GM12891 (cell line): ENCODE measurements around the gene PRKCB.
A peak's percentile ranks its signal among the peaks of the same experiment; 100 is the strongest.

ENCODE experiments used
- DNase-seq: peaks from one replicate; pipeline ENCODE4 v3.0.0; 2011; ENCODE audit warnings: low spot score; ENCODE audit not compliant: insufficient read length
- FAIRE-seq: peaks from 2 replicates; lab custom pipeline; 2011; peaks lifted over from hg19 to GRCh38; lab: Jason Lieb, UNC
- PAX5 ChIP-seq: IDR thresholded peaks from 2 replicates; pipeline ENCODE4 v1.6.1; 2011; ENCODE audit warnings: low read length, moderate library complexity, mild to moderate bottlenecking; ENCODE audit not compliant: insufficient read depth, severe bottlenecking
- POLR2A ChIP-seq: IDR thresholded peaks from 2 replicates; pipeline ENCODE4 v1.6.1; 2011; ENCODE audit warnings: low read depth, low read length, control low read depth
- POLR2AphosphoS5 ChIP-seq: IDR thresholded peaks from 2 replicates; pipeline ENCODE4 v1.6.1; 2011; ENCODE audit warnings: low read depth, low read length, control low read depth
- POU2F2 ChIP-seq: IDR thresholded peaks from 2 replicates; pipeline ENCODE4 v1.6.1; 2011; ENCODE audit warnings: low read depth, mild to moderate bottlenecking, control low read depth, low read length, moderate library complexity
- SPI1 ChIP-seq: IDR thresholded peaks from 2 replicates; pipeline ENCODE4 v1.6.1; 2011; ENCODE audit warnings: low read depth, low read length, control low read depth
- TAF1 ChIP-seq: IDR thresholded peaks from 2 replicates; pipeline ENCODE4 v1.6.1; 2011; ENCODE audit warnings: low read depth, low read length, control low read depth

Gene PRKCB

DNA sequence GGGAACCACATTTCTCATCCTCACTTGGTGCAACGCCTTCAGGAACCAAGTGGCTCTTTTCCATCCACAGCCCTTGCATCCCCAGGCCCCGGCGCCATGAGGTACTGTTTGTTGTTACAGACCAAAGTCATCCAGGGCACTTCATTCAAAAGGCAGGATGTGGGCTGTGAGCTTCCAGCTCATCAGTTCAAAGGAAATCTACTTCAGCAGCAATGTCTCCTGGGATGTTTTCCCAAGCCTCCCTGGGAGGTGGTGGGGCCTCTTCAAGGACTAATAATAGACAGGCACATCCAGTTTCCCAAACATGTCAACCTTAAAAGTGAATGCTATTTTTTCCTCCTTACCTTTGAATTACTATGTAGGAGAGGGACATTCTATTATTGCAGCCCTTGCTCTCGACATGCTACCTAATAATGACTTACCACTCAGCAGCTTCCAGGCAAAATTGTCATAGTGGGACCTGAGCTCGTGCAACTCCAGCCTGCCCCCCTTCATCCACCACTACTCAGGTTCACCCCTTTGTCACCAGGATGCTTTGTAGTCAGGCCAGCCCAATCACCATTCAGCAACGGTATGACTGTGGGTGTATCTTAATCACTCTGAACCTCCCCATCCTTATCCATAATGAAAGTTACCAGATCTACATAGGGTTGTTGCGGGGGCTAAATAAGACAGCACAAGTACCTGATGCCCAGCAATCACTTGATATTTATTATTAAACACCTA, 1.7 kb upstream of the PRKCB start:
- no peak for DNase-seq
- TF ChIP-seq PAX5 (no peak), POU2F2 (no peak), POLR2A (no peak), TAF1 (no peak), SPI1 (no peak), POLR2AphosphoS5 (no peak)
- FAIRE-seq = peak; percentile 43

DNA sequence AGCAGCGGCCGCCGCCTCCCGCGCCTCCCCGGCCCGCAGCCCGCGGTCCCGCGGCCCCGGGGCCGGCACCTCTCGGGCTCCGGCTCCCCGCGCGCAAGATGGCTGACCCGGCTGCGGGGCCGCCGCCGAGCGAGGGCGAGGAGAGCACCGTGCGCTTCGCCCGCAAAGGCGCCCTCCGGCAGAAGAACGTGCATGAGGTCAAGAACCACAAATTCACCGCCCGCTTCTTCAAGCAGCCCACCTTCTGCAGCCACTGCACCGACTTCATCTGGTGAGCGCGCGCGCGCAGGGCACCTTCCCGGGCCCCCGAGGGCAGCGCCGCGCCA, 258 bp downstream of the PRKCB start:
- no peak for FAIRE-seq
- TF ChIP-seq POLR2AphosphoS5 (peak; percentile 7; the same call in 1 of the 2 replicates), TAF1 (no peak)
- no peak for DNase-seq

DNA sequence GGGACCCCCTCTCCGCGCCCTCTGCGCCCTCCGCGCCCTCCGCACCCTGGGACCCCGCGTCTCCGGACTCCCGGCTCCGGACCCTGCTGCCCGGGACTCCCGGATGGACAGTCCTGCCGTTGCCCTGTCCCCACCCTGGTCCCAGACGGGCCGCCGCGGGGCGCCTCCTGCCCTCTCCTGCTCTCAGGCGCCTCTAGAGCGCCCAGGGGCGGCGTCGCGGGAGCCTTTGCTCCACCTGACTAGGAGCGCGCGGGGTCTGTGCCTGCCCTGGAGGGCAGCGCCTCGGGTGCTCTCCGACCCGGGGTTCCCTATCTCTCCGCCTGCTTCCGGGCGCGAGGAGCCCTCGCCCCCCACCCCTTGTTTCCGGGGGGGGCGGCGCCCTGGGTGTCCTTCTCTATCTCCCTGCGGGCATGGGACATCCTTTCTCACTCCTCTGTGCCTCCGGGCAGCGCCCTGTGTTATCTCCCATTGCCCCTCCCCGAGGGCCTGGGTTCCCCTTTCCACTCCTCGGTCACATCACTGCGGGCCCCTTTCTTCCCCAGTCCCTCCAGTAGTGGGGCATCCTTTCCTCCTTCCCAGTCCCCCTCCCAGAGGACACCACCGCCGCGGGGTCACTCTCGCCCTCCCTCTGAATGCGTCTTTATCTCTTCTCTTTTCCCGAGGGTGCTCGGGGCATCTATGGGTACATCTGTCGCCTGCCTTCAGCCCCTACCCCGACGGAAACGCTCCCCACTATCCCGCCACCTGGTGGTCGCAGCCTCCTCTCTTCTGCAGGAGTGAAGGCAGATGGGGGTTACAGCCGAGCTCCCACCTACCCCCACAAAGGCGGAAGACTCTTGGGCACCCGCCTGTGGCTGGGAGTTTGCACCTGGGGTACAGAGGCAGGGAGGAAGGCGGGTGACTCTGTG, 875 bp downstream of the PRKCB start:
- peak; percentile 22; the same call in 1 of the 2 replicates for TF ChIP-seq POLR2A
- no peak for TF ChIP-seq TAF1
- 0 out of 2 replicates have a peak, but pooled peaks have one; percentile 9 for TF ChIP-seq SPI1
- DNase-seq (peak; percentile 29), FAIRE-seq (peak; percentile 83)

DNA sequence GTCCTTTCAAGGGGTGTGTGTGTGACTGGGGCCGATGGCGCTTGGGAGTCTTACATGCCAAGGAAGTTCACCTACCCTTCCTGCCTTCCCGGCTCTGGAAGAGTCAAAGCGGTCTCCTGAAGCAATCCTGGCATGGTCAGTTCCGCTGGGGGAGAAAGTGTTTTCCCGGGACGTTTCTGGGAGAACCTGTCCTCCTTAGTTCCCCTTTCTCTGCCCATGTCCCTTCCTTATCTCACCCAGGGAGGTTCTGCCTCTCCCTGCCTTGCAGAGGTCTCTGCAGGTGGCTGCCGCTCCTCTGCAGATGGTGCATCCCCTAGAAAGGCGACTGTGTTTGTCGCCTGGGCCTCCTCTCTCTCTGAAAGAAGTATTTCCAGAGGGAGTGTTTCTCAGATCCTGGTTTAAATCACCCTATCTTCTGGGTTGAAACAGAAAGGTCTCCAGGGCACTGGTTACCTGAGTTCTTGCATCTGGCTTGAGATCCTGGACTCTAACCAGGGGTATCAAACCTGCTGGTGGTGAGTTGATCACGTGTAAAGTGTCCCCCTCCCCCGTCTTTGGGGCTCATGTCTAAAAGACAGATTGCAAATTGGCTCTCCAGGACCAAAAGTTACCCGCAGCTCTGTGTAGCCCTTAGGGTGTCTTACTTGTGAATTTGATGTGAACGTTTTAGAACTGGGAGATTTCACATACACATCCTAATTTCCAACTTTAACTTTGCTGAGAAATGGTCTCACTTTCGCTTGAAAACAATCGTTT, 1.9 kb downstream of the PRKCB start:
- DNase-seq = no peak
- TF ChIP-seq TAF1 = no peak; the same call in 1 of the 2 replicates
- TF ChIP-seq SPI1 = no peak
- no peak for TF ChIP-seq POLR2A
- peak; percentile 41; the same call in 1 of the 2 replicates for TF ChIP-seq POLR2AphosphoS5
- TF ChIP-seq PAX5 = no peak
- no peak for TF ChIP-seq POU2F2
- FAIRE-seq = peak; percentile 78

DNA sequence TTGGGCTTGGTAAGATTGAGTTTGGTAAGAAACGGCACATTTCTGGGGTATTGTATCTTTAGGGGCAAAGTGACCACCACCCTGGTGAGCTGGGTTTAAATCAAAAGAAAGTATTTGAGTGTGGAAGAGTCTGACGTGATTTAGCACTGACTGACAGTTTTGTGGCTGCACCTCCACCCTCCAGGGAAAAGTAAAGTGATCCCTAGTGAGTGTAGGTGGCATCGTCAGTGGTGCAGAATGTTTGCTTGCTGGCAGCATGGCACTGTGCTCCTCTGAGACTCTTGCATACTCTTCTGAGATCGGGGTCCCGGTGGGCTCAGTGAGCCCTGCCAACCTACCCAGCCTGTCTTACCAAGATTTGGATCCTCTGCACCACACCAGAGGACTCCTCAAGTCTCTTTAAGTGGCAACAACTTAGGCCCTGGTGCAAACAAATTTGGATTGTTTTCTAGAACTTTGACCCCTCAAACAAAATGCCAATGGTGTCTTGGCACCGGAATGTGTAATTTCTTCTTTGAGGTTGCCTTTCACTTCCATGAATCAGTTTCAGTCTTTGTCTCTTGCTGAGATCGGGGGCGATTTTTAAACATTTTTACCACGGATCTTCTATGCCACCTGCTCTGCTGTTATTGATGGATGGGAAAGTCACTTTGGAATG, 2.8 kb downstream of the PRKCB start:
- peak; percentile 72 for FAIRE-seq
- DNase-seq = no peak
- TF ChIP-seq POLR2A (no peak), SPI1 (peak; percentile 55), POU2F2 (0 out of 2 replicates have a peak, but pooled peaks have one; percentile 21)

DNA sequence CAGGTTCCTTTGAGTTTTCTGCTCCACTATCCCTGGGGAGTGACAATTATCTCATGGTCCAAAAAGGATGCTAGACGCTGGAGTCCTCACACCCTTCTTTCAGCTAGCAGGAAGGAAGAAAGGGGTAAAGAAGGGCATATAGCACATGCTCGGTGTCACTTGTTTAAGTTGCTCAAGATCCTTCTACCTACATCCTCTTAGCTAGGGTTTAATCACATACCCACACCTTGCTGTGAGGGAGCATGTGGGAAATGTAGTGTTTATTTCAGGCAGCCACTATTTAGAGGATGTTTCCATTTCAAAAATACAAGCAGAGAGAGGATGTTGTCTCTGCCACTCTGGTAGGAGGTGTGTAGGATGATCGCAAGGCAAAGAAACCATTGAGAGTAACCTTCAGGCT, 4.5 kb downstream of the PRKCB start:
- FAIRE-seq = peak; percentile 95
- TF ChIP-seq SPI1 = no peak
- no peak for TF ChIP-seq POLR2AphosphoS5
- no peak for TF ChIP-seq TAF1
- TF ChIP-seq POU2F2 = no peak
- no peak for TF ChIP-seq PAX5
- no peak for TF ChIP-seq POLR2A
- no peak for DNase-seq

DNA sequence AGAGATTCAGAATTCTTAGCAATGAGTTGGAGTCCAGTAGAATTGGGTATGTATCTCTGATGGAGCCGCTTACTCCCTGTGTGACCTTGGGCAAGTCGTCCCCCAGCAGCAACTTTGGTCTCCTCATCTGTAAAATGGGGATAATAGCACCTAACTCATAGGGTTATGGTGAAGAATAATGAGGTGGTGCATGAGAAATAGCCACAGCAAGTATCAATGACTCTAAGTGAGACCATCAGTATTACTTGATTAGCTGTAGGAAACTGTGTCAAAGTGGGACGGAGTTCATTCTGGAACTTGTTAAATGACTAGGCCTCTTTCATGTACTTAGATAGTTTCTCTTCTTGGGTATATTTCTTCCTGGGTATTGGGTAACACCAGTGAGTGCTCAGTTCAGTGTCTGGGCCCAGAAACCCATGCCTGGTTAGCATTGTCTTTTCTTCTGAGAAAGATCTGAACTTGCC, 6.4 kb downstream of the PRKCB start:
- FAIRE-seq (peak; percentile 94), DNase-seq (no peak)
- TF ChIP-seq POLR2AphosphoS5 = peak; percentile 50; the same call in 1 of the 2 replicates
- 0 out of 2 replicates have a peak, but pooled peaks have one; percentile 4 for TF ChIP-seq SPI1
- peak; percentile 70; the same call in 1 of the 2 replicates for TF ChIP-seq POU2F2
- TF ChIP-seq POLR2A = no peak
- TF ChIP-seq PAX5 = no peak

DNA sequence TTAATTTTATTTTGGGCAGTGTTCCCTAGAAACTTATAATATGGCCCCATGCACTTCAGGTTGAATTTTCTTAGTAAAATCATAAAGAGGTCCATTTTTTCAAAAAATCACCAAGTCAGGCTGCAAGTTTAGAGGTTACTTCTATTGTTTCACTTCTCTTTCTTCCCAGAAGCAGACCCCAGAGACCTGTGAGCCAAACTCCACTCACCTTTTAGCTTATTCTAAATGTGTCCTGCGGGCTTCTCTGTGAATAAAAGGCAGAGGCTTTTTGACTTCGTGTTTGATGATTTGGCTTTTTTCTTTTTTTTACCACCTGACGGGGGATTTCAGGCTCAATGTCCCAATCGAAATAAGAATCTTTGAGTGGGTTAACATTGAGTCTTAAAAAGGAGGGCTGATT, 7.4 kb downstream of the PRKCB start:
- TF ChIP-seq POLR2AphosphoS5 = no peak
- TF ChIP-seq SPI1 = peak; percentile 96
- FAIRE-seq = peak; percentile 52
- DNase-seq = no peak

DNA sequence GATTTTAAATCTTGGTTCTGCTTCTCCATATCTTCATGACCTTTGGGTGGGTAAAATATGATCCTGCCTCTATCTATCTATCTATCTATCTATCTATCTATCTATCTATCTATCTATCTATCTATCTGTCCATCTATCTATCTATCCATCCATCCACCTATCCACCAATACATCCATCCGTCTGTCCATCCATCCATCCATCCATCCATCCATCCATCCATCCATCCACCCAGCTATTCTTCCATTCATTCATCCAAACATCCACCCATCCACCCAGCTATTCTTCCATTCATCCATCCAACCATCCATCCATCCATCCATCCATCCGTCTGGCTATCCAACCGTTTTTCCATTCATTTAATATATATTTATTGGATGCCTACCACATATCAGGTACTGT, 11.5 kb downstream of the PRKCB start:
- no peak for DNase-seq
- TF ChIP-seq POLR2A (no peak), PAX5 (no peak), POU2F2 (no peak), POLR2AphosphoS5 (no peak), SPI1 (no peak), TAF1 (no peak)
- FAIRE-seq = no peak
